SH-SY5Y (cell line): ENCODE data around the gene SAMD4A.

ENCODE experiments used
- GATA2 ChIP-seq: IDR thresholded peaks from 2 replicates; pipeline ENCODE4 v1.6.1; 2011; ENCODE audit warnings: mild to moderate bottlenecking, low read depth, low read length
- GATA3 ChIP-seq: IDR thresholded peaks from 2 replicates; pipeline ENCODE4 v1.6.1; 2011; ENCODE audit warnings: low read depth, mild to moderate bottlenecking, low read length, moderate library complexity

DNA sequence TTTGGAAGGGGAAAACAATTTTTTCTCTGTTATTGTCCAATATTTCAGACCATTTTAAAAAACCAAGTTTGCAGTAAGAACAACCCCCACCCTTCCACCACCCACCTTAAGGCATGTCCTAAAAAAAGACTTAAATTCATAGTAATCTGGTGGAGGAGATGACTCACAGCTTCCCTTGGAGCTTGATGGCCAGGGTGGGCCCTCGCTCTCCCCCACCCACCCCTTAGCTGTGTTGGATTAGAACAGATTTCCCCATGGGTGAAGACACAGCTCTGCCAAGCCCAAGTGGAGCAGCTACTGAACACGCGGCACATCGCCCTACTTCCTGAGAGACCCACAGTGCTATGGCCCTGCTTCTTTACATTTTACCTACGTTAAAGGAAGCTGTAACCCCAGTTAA is 195.4 kb downstream of the SAMD4A start:
- TF ChIP-seq GATA3 (no peak), GATA2 (no peak)
